Liver (tissue), 9 donors: ENCODE data around the gene MAPKAPK2. TPM values are rescaled to one million over a fixed set of nuclear protein-coding genes. Genes with fewer than 3 reads are reported as not detected.

Experiments used
- DNase-seq: peaks from one replicate; pipeline ENCODE4 v3.0.0-alpha.2; 2017; ENCODE audit warnings: low spot score
- H3K27ac ChIP-seq, 2 donors: one replicate each; pipeline ENCODE4 v1.7.0; 2013; ENCODE audit warnings: inconsistent platforms in 2 of 2, low read length in 2 of 2, control low read depth in 1 of 2, low read depth in 1 of 2, mild to moderate bottlenecking in 1 of 2
- H3K27me3 ChIP-seq, 4 donors: one replicate each; pipeline versions ENCODE4 v1.6.1 to v1.7.0; 2013; ENCODE audit warnings: low read length in 3 of 4, inconsistent platforms in 1 of 4, mild to moderate bottlenecking in 1 of 4, moderate library complexity in 1 of 4; ENCODE audit not compliant: control insufficient read depth in 4 of 4, insufficient read depth in 4 of 4
- H3K36me3 ChIP-seq, 4 donors: one replicate each; pipeline versions ENCODE4 v1.6.1 to v1.7.0; 2013; ENCODE audit warnings: low read length in 3 of 4, mild to moderate bottlenecking in 3 of 4, low read depth in 1 of 4, moderate library complexity in 1 of 4; ENCODE audit not compliant: control insufficient read depth in 4 of 4, insufficient read depth in 3 of 4
- H3K4me1 ChIP-seq, 4 donors: one replicate each; pipeline versions ENCODE4 v1.6.1 to v1.7.0; 2013; ENCODE audit warnings: low read length in 3 of 4, mild to moderate bottlenecking in 3 of 4, moderate library complexity in 1 of 4; ENCODE audit not compliant: control insufficient read depth in 4 of 4, insufficient read depth in 4 of 4
- H3K4me3 ChIP-seq, 3 donors: one replicate each; pipeline versions ENCODE4 v1.6.1 to v1.7.0; 2013; ENCODE audit warnings: low read length in 3 of 3, control low read depth in 1 of 3, low read depth in 1 of 3, mild to moderate bottlenecking in 1 of 3
- H3K9ac ChIP-seq, 2 donors: one replicate each; pipeline ENCODE4 v1.7.0; 2013; ENCODE audit warnings: low read length in 2 of 2, mild to moderate bottlenecking in 2 of 2, moderate library complexity in 2 of 2, control low read depth in 1 of 2, low read depth in 1 of 2
- H3K9me3 ChIP-seq, 4 donors: one replicate each; pipeline versions ENCODE4 v1.6.1 to v1.7.0; 2013; ENCODE audit warnings: low read length in 3 of 4; ENCODE audit not compliant: control insufficient read depth in 4 of 4
- ATF3 ChIP-seq: IDR thresholded peaks from 2 replicates; pipeline ENCODE4 v1.6.1; 2016; ENCODE audit warnings: antibody characterized with exemption
- CTCF ChIP-seq: fragments of 150-350 bp; IDR thresholded peaks from 2 replicates; pipeline ENCODE4 v1.5.1; 2017; ENCODE audit warnings: improper control_type of control experiment, low read depth, low read length; ENCODE audit not compliant: missing input control
- EGR1 ChIP-seq, 2 donors: IDR thresholded peaks; 2 replicates each; pipeline ENCODE4 v1.6.1; 2016 to 2018; ENCODE audit warnings: antibody characterized with exemption in 2 of 2, low read depth in 2 of 2
- FOXA1 ChIP-seq: IDR thresholded peaks from 2 replicates; pipeline ENCODE4 v1.6.1; 2016; ENCODE audit warnings: antibody characterized with exemption
- FOXA2 ChIP-seq: IDR thresholded peaks from 2 replicates; pipeline ENCODE4 v1.6.1; 2016; ENCODE audit warnings: antibody characterized with exemption
- GABPA ChIP-seq, 2 donors: IDR thresholded peaks in 1 of 2; conservative IDR thresholded peaks in 1 of 2; 2 replicates each; pipeline ENCODE4 v1.6.1; 2016; ENCODE audit warnings: antibody characterized with exemption in 2 of 2, mild to moderate bottlenecking in 1 of 2, moderate library complexity in 1 of 2
- HNF4A ChIP-seq, 2 donors: conservative IDR thresholded peaks; 2 replicates each; pipeline ENCODE4 v1.6.1; 2016; ENCODE audit warnings: antibody characterized with exemption in 2 of 2, mild to moderate bottlenecking in 2 of 2
- HNF4G ChIP-seq: IDR thresholded peaks from 2 replicates; pipeline ENCODE4 v1.6.1; 2016; ENCODE audit warnings: antibody characterized with exemption
- JUND ChIP-seq, 2 donors: IDR thresholded peaks; 2 replicates each; pipeline ENCODE4 v1.6.1; 2016; ENCODE audit warnings: antibody characterized with exemption in 2 of 2
- NR2F2 ChIP-seq: IDR thresholded peaks from 2 replicates; pipeline ENCODE4 v1.6.1; 2016; ENCODE audit warnings: antibody characterized with exemption
- RAD21 ChIP-seq, 2 donors: IDR thresholded peaks; 2 replicates each; pipeline ENCODE4 v1.6.1; 2016; ENCODE audit warnings: antibody characterized with exemption in 2 of 2, mild to moderate bottlenecking in 2 of 2
- REST ChIP-seq: IDR thresholded peaks from 2 replicates; pipeline ENCODE4 v1.6.1; 2016; ENCODE audit warnings: antibody characterized with exemption, mild to moderate bottlenecking
- RXRA ChIP-seq, 2 donors: IDR thresholded peaks; 2 replicates each; pipeline ENCODE4 v1.6.1; 2017 to 2018; ENCODE audit warnings: antibody characterized with exemption in 2 of 2, mild to moderate bottlenecking in 1 of 2
- SP1 ChIP-seq: IDR thresholded peaks from 2 replicates; pipeline ENCODE4 v1.6.1; 2018; ENCODE audit warnings: antibody characterized with exemption, mild to moderate bottlenecking
- YY1 ChIP-seq: IDR thresholded peaks from 2 replicates; pipeline ENCODE4 v1.6.1; 2016; ENCODE audit warnings: antibody characterized with exemption, mild to moderate bottlenecking
- ZBTB33 ChIP-seq: IDR thresholded peaks from 2 replicates; pipeline ENCODE4 v1.6.1; 2016; ENCODE audit warnings: antibody characterized with exemption
- WGBS: extraction: QIAGEN DNeasy Blood & Tissue Kit; methylation state at CpG from one replicate; pipeline ENCODE4 v1.1.7; 2013; 5-methylcytosine and 5-hydroxymethylcytosine counted together
- polyA plus RNA-seq, 2 donors: library from polyadenylated mRNA; stranded (reverse) in 1 of 2; unstranded in 1 of 2; fragments of 200-250 nt in 1 of 2; fragments of >200 nt in 1 of 2; fragmentation: Nextera tagmentation in 1 of 2; extraction: Ambion mirVana in 1 of 2; gene quantifications; one replicate each; pipeline versions ENCODE4 v1.2.1 to v1.2.3, GENCODE V29; 2013 to 2015
- total RNA-seq, 2 donors: library from RNA; depleted of rRNA; stranded (reverse); fragments of >200 nt; gene quantifications; one replicate each; pipeline ENCODE4 v1.2.3, GENCODE V29; 2014
- donor health status: healthy.
- donor health status: healthy.
- donor health status: healthy.
- donor health status: healthy.
- donor health status: healthy.

The MAPKAPK2 gene
- total and polyA plus RNA-seq, 4 donors: 7.5 to 24.5 (median 14.7) TPM

GRCh38 chr1:206680279-206680678 is 4.4 kb upstream of the MAPKAPK2 start:
- Histone ChIP-seq H3K4me3 (no peak overlapping the region), H3K36me3 (no peaks in the 10 kb centered on the region), H3K27ac (no peak overlapping the region), H3K27me3 (no peaks in the 10 kb centered on the region), H3K9me3 (no peaks in the 10 kb centered on the region), H3K4me1 (peaks cover 6 to 33% (median 19%) of the 10 kb centered on the region in 4 donors), H3K9ac (no peak overlapping the region)
- WGBS: 85% methylated on average over 4 of the region's 4 CpGs
- DNase-seq: no peak
- TF ChIP-seq FOXA2 (no peak), FOXA1 (no peak), ATF3 (no peak), HNF4A (conservative IDR thresholded peaks at IDR 0.05) (no peak), REST (no peak), GABPA (IDR thresholded peaks at IDR 0.05 in 1 of 2, conservative IDR thresholded peaks at IDR 0.05 in 1 of 2) (no peak)

- Histone ChIP-seq H3K9me3 (no peaks in the 10 kb centered on the region), H3K36me3 (no peaks in the 10 kb centered on the region), H3K4me3 (no peak overlapping the region), H3K27me3 (no peaks in the 10 kb centered on the region), H3K27ac (no peak overlapping the region), H3K9ac (no peak overlapping the region), H3K4me1 (peaks cover 6 to 35% (median 19%) of the 10 kb centered on the region in 4 donors)
- TF ChIP-seq NR2F2: no peak
- TF ChIP-seq ATF3: no peak
- TF ChIP-seq RAD21 (IDR thresholded peaks at IDR 0.05): no peak
- TF ChIP-seq YY1: no peak
- no peak for TF ChIP-seq JUND (IDR thresholded peaks at IDR 0.05)
- no peak for TF ChIP-seq CTCF
- TF ChIP-seq GABPA (IDR thresholded peaks at IDR 0.05 in 1 of 2, conservative IDR thresholded peaks at IDR 0.05 in 1 of 2): no peak
- TF ChIP-seq FOXA2: no peak
- TF ChIP-seq EGR1 (IDR thresholded peaks at IDR 0.05; ENCODE audit: low read depth in 2 of 2): no peak
- no peak for TF ChIP-seq ZBTB33
- TF ChIP-seq HNF4A (conservative IDR thresholded peaks at IDR 0.05): no peak
- TF ChIP-seq HNF4G: no peak
- TF ChIP-seq SP1: no peak
- TF ChIP-seq RXRA (IDR thresholded peaks at IDR 0.05): no peak
- DNase-seq: no peak
- 78% methylated on average over 2 of the region's 2 CpGs for WGBS
Measured at GRCh38 chr1:206681359-206681758, 3.3 kb upstream of the MAPKAPK2 start.
